ENCODE results near the gene TCAF2.
"Not testable (repeated sequence)": the region's sequence is repeated elsewhere in the genome, so short reads cannot be mapped to it uniquely, and the experiment has no call there.

The TCAF2 gene

GRCh38 chr7:143620646-143621045 lies at the start of gene TCAF2:
Gene TCAF2, plus strand, starts transcription at chr7:143620974.
- DNase-seq (ENCODE audit: low read depth): not testable (repeated sequence)

GRCh38 chr7:143571501-143571900 lies 49.3 kb upstream of the TCAF2 start, which contains the start of gene CTAGE15:
Gene CTAGE15, plus strand, starts transcription at chr7:143571801. Its CDS starts 17 bp downstream, at chr7:143571818.
- not testable (repeated sequence) for DNase-seq (ENCODE audit: low read depth)

- DNase-seq (ENCODE audit: low read depth): not testable (repeated sequence)
Measured at GRCh38 chr7:143588183-143588582, 32.6 kb upstream of the TCAF2 start.

GRCh38 chr7:143589897-143590296 lies 30.9 kb upstream of the TCAF2 start:
- not testable (repeated sequence) for DNase-seq (ENCODE audit: low read depth)

- not testable (repeated sequence) for DNase-seq (ENCODE audit: low read depth)
Measured at GRCh38 chr7:143598086-143598485, 22.7 kb upstream of the TCAF2 start.

GRCh38 chr7:143603549-143603948 lies 17.2 kb upstream of the TCAF2 start:
- not testable (repeated sequence) for DNase-seq (ENCODE audit: low read depth)

- not testable (repeated sequence) for DNase-seq (ENCODE audit: low read depth)
Measured at GRCh38 chr7:143606088-143606487, 14.7 kb upstream of the TCAF2 start.

- DNase-seq (ENCODE audit: low read depth): peak; percentile 0
Measured at GRCh38 chr7:143615545-143615944, 5.2 kb upstream of the TCAF2 start.

GRCh38 chr7:143617204-143617603 lies 3.6 kb upstream of the TCAF2 start:
- DNase-seq (ENCODE audit: low read depth): not testable (repeated sequence)

GRCh38 chr7:143620058-143620457 lies 716 bp upstream of the TCAF2 start:
- DNase-seq (ENCODE audit: low read depth): not testable (repeated sequence)

GRCh38 chr7:143621175-143621574 lies 401 bp downstream of the TCAF2 start:
- not testable (repeated sequence) for DNase-seq (ENCODE audit: low read depth)

GRCh38 chr7:143622130-143622529 lies 1.4 kb downstream of the TCAF2 start:
- DNase-seq (ENCODE audit: low read depth): not testable (repeated sequence)

GRCh38 chr7:143630653-143631052 lies 9.9 kb downstream of the TCAF2 start:
- not testable (repeated sequence) for DNase-seq (ENCODE audit: low read depth)

- DNase-seq (ENCODE audit: low read depth): not testable (repeated sequence)
Measured at GRCh38 chr7:143632506-143632905, 11.7 kb downstream of the TCAF2 start.

GRCh38 chr7:143633013-143633618 lies 12.3 kb downstream of the TCAF2 start:
- not testable (repeated sequence) for DNase-seq (ENCODE audit: low read depth)

- not testable (repeated sequence) for DNase-seq (ENCODE audit: low read depth)
Measured at GRCh38 chr7:143635364-143636240, 14.8 kb downstream of the TCAF2 start.

GRCh38 chr7:143639372-143639771 lies 18.6 kb downstream of the TCAF2 start:
- not testable (repeated sequence) for DNase-seq (ENCODE audit: low read depth)

GRCh38 chr7:143640528-143641189 lies 19.9 kb downstream of the TCAF2 start:
- not testable (repeated sequence) for DNase-seq (ENCODE audit: low read depth)

GRCh38 chr7:143646598-143646997 lies 25.8 kb downstream of the TCAF2 start:
- not testable (repeated sequence) for DNase-seq (ENCODE audit: low read depth)

GRCh38 chr7:143649902-143650301 lies 29.1 kb downstream of the TCAF2 start:
- not testable (repeated sequence) for DNase-seq (ENCODE audit: low read depth)

- DNase-seq (ENCODE audit: low read depth): not testable (repeated sequence)
Measured at GRCh38 chr7:143650447-143650846, 29.7 kb downstream of the TCAF2 start.

Measured in fibroblast of gingiva (primary cell).